Measurements from ENCODE around the gene NDRG3. TPM values are rescaled to one million over a fixed set of nuclear protein-coding genes. Genes with fewer than 3 reads are reported as not detected.
A peak's percentile ranks its signal among the peaks of the same experiment; 100 is the strongest.

NDRG3 gene
- total and polyA plus RNA-seq, 2 of the 8 experiments (the other 6 are each of a cell fraction or from before 2014, with no cell fraction given), result 25.7 to 32.3 TPM

- Histone ChIP-seq H2BK120ac (replicated peaks; ENCODE audit: low read depth, low read length) (no peak overlapping the region), H3K27ac (ENCODE audit: low read depth, low read length) (no peak overlapping the region), H3K18ac (ENCODE audit: extremely low read depth, low read length) (peak overlapping the region; percentile 32; the same call in 1 of the 2 replicates), H3K23ac (ENCODE audit: insufficient read length) (no peak overlapping the region), H3K4me1 (replicated peaks in 1 of 4; ENCODE audit: control insufficient read depth in 3 of 4, insufficient read depth in 4 of 4, low read length in 3 of 4) (peaks cover 1 to 13% (median 6%) of the 10 kb centered on the region in 4 experiments; a peak in 4 of 7 replicates), H4K91ac (replicated peaks; ENCODE audit: insufficient read length, low read length) (no peak overlapping the region), H3K14ac (ENCODE audit: insufficient read length) (no peak overlapping the region), H3K56ac (replicated peaks; ENCODE audit: insufficient read length, low read depth, low read length) (no peak overlapping the region), H2BK15ac (ENCODE audit: low read length) (no peak overlapping the region), H3K27me3 (replicated peaks in 1 of 4; ENCODE audit: control insufficient read depth in 3 of 4, extremely low read depth in 1 of 4, insufficient read depth in 3 of 4, low read length in 3 of 4) (no peaks in the 10 kb centered on the region), H3K4me3 (ENCODE audit: extremely low read depth in 1 of 4, insufficient read depth in 2 of 4, low read depth in 3 of 4, low read length in 4 of 4) (no peak overlapping the region), H4K20me1 (replicated peaks in 1 of 2; ENCODE audit: control insufficient read depth in 1 of 2, insufficient read depth in 2 of 2, low read length in 2 of 2) (no peaks in the 10 kb centered on the region), H2AK5ac (ENCODE audit: low read depth, low read length) (peak overlapping the region; percentile 39; the same call in 1 of the 2 replicates), H3K9ac (replicated peaks in 1 of 4; ENCODE audit: extremely low read depth in 1 of 4, low read depth in 3 of 4, low read length in 3 of 4) (no peak overlapping the region; a peak in 1 of 7 replicates), H3K79me1 (ENCODE audit: low read depth, low read length) (no peaks in the 10 kb centered on the region), H3K4me2 (ENCODE audit: insufficient read depth in 1 of 2, low read depth in 2 of 2, low read length in 2 of 2) (no peak overlapping the region; a peak in 1 of 4 replicates), H4K5ac (ENCODE audit: insufficient read length, low read depth, low read length) (no peak overlapping the region), H3K79me2 (ENCODE audit: control insufficient read depth in 1 of 2, insufficient read depth in 2 of 2, low read length in 2 of 2) (no peaks in the 10 kb centered on the region), H3K23me2 (ENCODE audit: low read depth, low read length) (no peaks in the 10 kb centered on the region), H2BK12ac (ENCODE audit: low read depth, low read length) (no peak overlapping the region), H3K9me3 (ENCODE audit: insufficient read depth in 2 of 2, low read depth in 1 of 2, low read length in 1 of 2) (no peaks in the 10 kb centered on the region), H2AFZ (ENCODE audit: low read length) (no peak overlapping the region), H2BK20ac (ENCODE audit: low read length) (no peak overlapping the region), H3K36me3 (ENCODE audit: control insufficient read depth in 2 of 4, insufficient read depth in 4 of 4, low read length in 3 of 4) (no peaks in the 10 kb centered on the region), H2BK5ac (ENCODE audit: low read depth, low read length) (peak overlapping the region; percentile 75; the same call in 1 of the 2 replicates), H3K4ac (replicated peaks; ENCODE audit: insufficient read length, low read depth, low read length) (no peak overlapping the region), H4K8ac (ENCODE audit: extremely low read depth, insufficient read depth, low read length) (no peak overlapping the region)
- WGBS, 2 experiments (ENCODE audit: extremely low coverage in 1 of 2, insufficient coverage in 1 of 2, insufficient read length in 1 of 2, insufficient replicate concordance in 2 of 2, low coverage in 1 of 2, low lambda C conversion rate in 2 of 2, missing lambda C conversion rate in 1 of 2), result 87% methylated on average over 3 of the region's 3 CpGs; no CpG with 5 or more reads in 1 of the 2 experiments
- DNase-seq (ENCODE audit: low read depth in 1 of 2, low spot score in 2 of 2) (no peak), FAIRE-seq (no peak)
- ChIA-PET POLR2A (ENCODE audit: partially characterized antibody) (interaction anchor here (1.2 kb wide), 1 partner anchor 30 kb away, joined by 3 read pairs; no protein-coding TSS in a partner anchor), CTCF (ENCODE audit: partially characterized antibody) (interaction anchor here (1.6 to 4.1 kb wide), 5 partner anchors 16 to 109 kb away, joined by 3 to 27 read pairs (median 4); no protein-coding TSS in a partner anchor)
- TF ChIP-seq USF2 (IDR thresholded peaks at IDR 0.05; ENCODE audit: low read length), result no peak
Observed at GRCh38 chr20:36646678-36647077, 99.2 kb downstream of the NDRG3 start.

All from H1 (cell line).